HepG2 (cell line): ENCODE results near the gene MAN2B2. TPM values are rescaled to one million over a fixed set of nuclear protein-coding genes. Genes with fewer than 3 reads are reported as not detected.
"Not testable (repeated sequence)": the region's sequence is repeated elsewhere in the genome, so short reads cannot be mapped to it uniquely, and the experiment has no call there.

ENCODE experiments used
- ATAC-seq: fragments of 200-7000 bp; cut with Tn5 transposase; 3 replicates; pipeline ENCODE4 v1.9.1; 2020; ENCODE audit warnings: mild to moderate bottlenecking, moderate library complexity
- BruUV-seq: library from RNA; stranded (reverse); fragments of 400-500 nt; replicated peaks from 2 replicates; lab custom pipeline; 2021; lab: Mats Ljungman, UMichigan
- CTCF ChIA-PET: fragments of 300-600 bp; formaldehyde crosslinking; extraction: SDS; loops from one replicate; lab custom pipeline; 2021; ENCODE audit warnings: low total read pairs, inconsistent platforms, low intra/inter-chr PET ratio; lab: Yijun Ruan, JAX
- POLR2A ChIA-PET: fragments of 350-600 bp; sonication (Branson Sonifier 250); formaldehyde crosslinking; loops from one replicate; lab custom pipeline; 2020; ENCODE audit warnings: antibody characterized with exemption, inconsistent platforms; lab: Yijun Ruan, JAX
- DNase-seq: peaks from one replicate; pipeline ENCODE4 v3.0.0-alpha.2; 2015; ENCODE audit warnings: low spot score
- FAIRE-seq: peaks from 3 replicates; lab custom pipeline; 2011; peaks lifted over from hg19 to GRCh38; lab: Jason Lieb, UNC
- H2AFZ ChIP-seq: one replicate; pipeline ENCODE4 v1.6.1; 2011; ENCODE audit warnings: low read length, inconsistent platforms
- H3K27ac ChIP-seq: fragments of 300-600 bp; 3 replicates; pipeline ENCODE4 v1.8.0; 2011; ENCODE audit warnings: mixed run types, mild to moderate bottlenecking, mixed read lengths, low read length, inconsistent platforms; ENCODE audit not compliant: insufficient read depth; ENCODE audit errors: extremely low read length
- H3K27me3 ChIP-seq, 2 experiments: fragments of 200-600 bp in 1 of 2; 2 replicates in 1 of 2; 3 replicates in 1 of 2; pipeline versions ENCODE4 v1.6.0 to v1.8.0; 2011; ENCODE audit warnings: low read length in 2 of 2, mild to moderate bottlenecking in 2 of 2, moderate library complexity in 2 of 2, inconsistent platforms in 1 of 2; ENCODE audit not compliant: insufficient read depth in 2 of 2, control insufficient read depth in 1 of 2
- H3K36me3 ChIP-seq, 2 experiments: fragments of 200-600 bp in 1 of 2; replicated peaks in 1 of 2; 2 replicates in 1 of 2; 3 replicates in 1 of 2; pipeline versions ENCODE4 v1.5.1 to v1.8.0; 2011; ENCODE audit warnings: low read length in 2 of 2, inconsistent platforms in 1 of 2; ENCODE audit not compliant: insufficient read depth in 2 of 2, control insufficient read depth in 1 of 2
- H3K4me1 ChIP-seq: 2 replicates; pipeline ENCODE4 v1.5.1; 2012; ENCODE audit warnings: low read length, inconsistent platforms; ENCODE audit not compliant: insufficient read depth
- H3K4me2 ChIP-seq: 2 replicates; pipeline ENCODE4 v1.6.0; 2011; ENCODE audit warnings: low read depth, low read length, inconsistent platforms
- H3K4me3 ChIP-seq, 3 experiments: fragments of 200-600 bp in 1 of 3; sonication (generic), shearing (Covaris generic) in 1 of 3; replicated peaks in 1 of 3; 2 replicates each; pipeline ENCODE4 v1.5.1; 2011 to 2016; ENCODE audit warnings: low read length in 3 of 3, inconsistent platforms in 2 of 3, low read depth in 2 of 3, mild to moderate bottlenecking in 2 of 3, control low read depth in 1 of 3, mixed read lengths in 1 of 3; ENCODE audit not compliant: insufficient read depth in 1 of 3
- H3K79me2 ChIP-seq: one replicate; pipeline ENCODE4 v1.6.1; 2011; ENCODE audit warnings: low read length, inconsistent platforms; ENCODE audit not compliant: insufficient read depth
- H3K9ac ChIP-seq: 2 replicates; pipeline ENCODE4 v1.6.0; 2011; ENCODE audit warnings: mild to moderate bottlenecking, low read depth, low read length, inconsistent platforms; ENCODE audit not compliant: insufficient read depth
- H3K9me3 ChIP-seq: 2 replicates; pipeline ENCODE4 v1.5.1; 2012; ENCODE audit warnings: mild to moderate bottlenecking, low read length
- H4K20me1 ChIP-seq: 2 replicates; pipeline ENCODE4 v1.6.0; 2011; ENCODE audit warnings: inconsistent platforms, mild to moderate bottlenecking, low read length, moderate library complexity; ENCODE audit not compliant: insufficient read depth
- CBFB ChIP-seq: sonication (generic); formaldehyde crosslinking; IDR thresholded peaks from 2 replicates; pipeline ENCODE4 v1.4.0; 2020; ENCODE audit warnings: missing genetic modification reagents
- FOSL2 ChIP-seq: sonication (generic); formaldehyde crosslinking; IDR thresholded peaks from 2 replicates; pipeline ENCODE4 v1.4.0; 2020; ENCODE audit warnings: missing genetic modification reagents
- MAX ChIP-seq: IDR thresholded peaks from 2 replicates; pipeline ENCODE4 v1.6.1; 2012; ENCODE audit warnings: inconsistent platforms
- MLX ChIP-seq: IDR thresholded peaks from 2 replicates; pipeline ENCODE4 v1.6.1; 2016
- MTA1 ChIP-seq: sonication (generic); formaldehyde crosslinking; IDR thresholded peaks from 2 replicates; pipeline ENCODE4 v1.4.0; 2020; ENCODE audit warnings: missing genetic modification reagents, mild to moderate bottlenecking, borderline replicate concordance
- PHF8 ChIP-seq: sonication (generic); formaldehyde crosslinking; IDR thresholded peaks from 2 replicates; pipeline ENCODE4 v1.5.0; 2020; ENCODE audit warnings: missing genetic modification reagents
- PRMT3 ChIP-seq: sonication (generic); formaldehyde crosslinking; IDR thresholded peaks from 2 replicates; pipeline ENCODE4 v1.8.1; 2022; ENCODE audit warnings: low read depth, mild to moderate bottlenecking, moderate library complexity, missing genetic modification reagents, borderline replicate concordance
- SIX1 ChIP-seq: sonication (generic); formaldehyde crosslinking; IDR thresholded peaks from 2 replicates; pipeline ENCODE4 v1.4.0; 2020; ENCODE audit warnings: missing genetic modification reagents, borderline replicate concordance
- SMARCE1 ChIP-seq: fragments of 450-650 bp; IDR thresholded peaks from 2 replicates; pipeline ENCODE4 v1.6.1; 2017; ENCODE audit warnings: borderline replicate concordance
- ZC3H13 ChIP-seq: sonication (generic); formaldehyde crosslinking; IDR thresholded peaks from 2 replicates; pipeline ENCODE4 v1.8.1; 2023; ENCODE audit warnings: mild to moderate bottlenecking, missing genetic modification reagents, moderate library complexity
- ZFP62 ChIP-seq: sonication (generic); formaldehyde crosslinking; IDR thresholded peaks from 2 replicates; pipeline ENCODE4 v1.4.0; 2020; ENCODE audit warnings: missing genetic modification reagents
- ZNF33B ChIP-seq: sonication (generic); formaldehyde crosslinking; IDR thresholded peaks from 2 replicates; pipeline ENCODE4 v1.5.1; 2020; ENCODE audit warnings: mild to moderate bottlenecking, missing genetic modification reagents
- ZNF567 ChIP-seq: sonication (generic); formaldehyde crosslinking; IDR thresholded peaks from 2 replicates; pipeline ENCODE4 v1.8.1; 2023; ENCODE audit warnings: mild to moderate bottlenecking, missing genetic modification reagents, borderline replicate concordance
- ZNF678 ChIP-seq: sonication (generic); formaldehyde crosslinking; IDR thresholded peaks from 2 replicates; pipeline ENCODE4 v1.4.0; 2020; ENCODE audit warnings: mild to moderate bottlenecking, missing genetic modification reagents
- ZNF788 ChIP-seq: sonication (generic); formaldehyde crosslinking; IDR thresholded peaks from 2 replicates; pipeline ENCODE4 v1.5.0; 2020; ENCODE audit warnings: mild to moderate bottlenecking, missing genetic modification reagents, borderline replicate concordance
- WGBS: methylation state at CpG from one replicate; pipeline ENCODE4 v1.1.6; 2017; ENCODE audit warnings: low lambda C conversion rate; 5-methylcytosine and 5-hydroxymethylcytosine counted together
- in situ Hi-C: cut with HindIII; loops from 2 replicates; pipeline ENCODE4 v1.10.0; 2017; ENCODE audit warnings: low pct_unique_long_range_greater_than_20kb; ENCODE audit not compliant: extremely low pct_ligation_motif_present
- intact Hi-C: fragments of 100-400 bp; cut with micrococcal nuclease; formaldehyde crosslinking; loops from one replicate; pipeline ENCODE4 v1.10.0; 2022; ENCODE audit not compliant: unreplicated experiment
- polyA plus RNA-seq, 8 experiments: library from polyadenylated mRNA; depleted of rRNA in 3 of 8; stranded (reverse) in 7 of 8; unstranded in 1 of 8; fragments of >200 nt; fragmentation: Illumina TruSeq in 4 of 8; extraction: Trizol in 4 of 8; gene quantifications; 2 replicates each; pipeline versions ENCODE4 v1.2.1 to v1.2.3, GENCODE V29; 2011 to 2016; ENCODE audit warnings: low read depth in 4 of 8, missing spikeins in 1 of 8, mixed read lengths in 1 of 8; ENCODE audit not compliant: insufficient read depth in 1 of 8
- total RNA-seq, 5 experiments: library from RNA; depleted of rRNA; stranded (reverse); fragments of >200 nt; fragmentation: Illumina TruSeq; extraction: Trizol; gene quantifications; 2 replicates each; pipeline ENCODE4 v1.2.3, GENCODE V29; 2016; ENCODE audit warnings: low read depth in 1 of 5

The MAN2B2 gene
- total and polyA plus RNA-seq, 2 of the 13 experiments (the other 11 are each of a cell fraction or from before 2014, with no cell fraction given): 4.8 to 5.4 TPM

GRCh38 chr4:6647582-6648230 lies 72.7 kb downstream of the MAN2B2 start (continued):
- no peak for TF ChIP-seq ZNF33B (CRISPR knock-in tag)
- no peak for TF ChIP-seq CBFB (CRISPR knock-in tag)
- no peak for TF ChIP-seq SMARCE1
- 0 out of 2 replicates have a peak, but pooled peaks have one; percentile 45 for TF ChIP-seq MAX
- TF ChIP-seq ZFP62 (CRISPR knock-in tag): no peak
- no peak for TF ChIP-seq ZNF788 (CRISPR knock-in tag)
- peak; percentile 72 for TF ChIP-seq FOSL2 (CRISPR knock-in tag)
- TF ChIP-seq, all 625 proteins: peak for 50

- POLR2A ChIA-PET: no interaction called here
- no peaks in the 10 kb centered on the region for H4K20me1 ChIP-seq
- intact Hi-C loops: no loop called here
- TF ChIP-seq PRMT3 (CRISPR knock-in tag): no peak
- TF ChIP-seq ZNF678 (CRISPR knock-in tag): no peak
- TF ChIP-seq MLX (CRISPR knock-in tag): no peak
- TF ChIP-seq PHF8 (CRISPR knock-in tag): no peak
- no peak for TF ChIP-seq ZNF567 (CRISPR knock-in tag)
- TF ChIP-seq SIX1: no peak
- TF ChIP-seq ZC3H13 (CRISPR knock-in tag): no peak
- no peak for TF ChIP-seq MTA1 (CRISPR knock-in tag)
- no peak overlapping the region for H3K9ac ChIP-seq
- FAIRE-seq: no peak
- WGBS: 66% methylated on average over 8 of the region's 8 CpGs
- no peak overlapping the region for H3K27ac ChIP-seq
- H3K4me2 ChIP-seq: no peak overlapping the region
- peaks cover 11% of the 10 kb centered on the region for H3K4me1 ChIP-seq
- H3K9me3 ChIP-seq: no peaks in the 10 kb centered on the region
- CTCF ChIA-PET: no interaction called here
- no TSS peak for BruUV-seq
- ATAC-seq: no peak
- no peaks in the 10 kb centered on the region for H3K79me2 ChIP-seq
- no peak overlapping the region for H2AFZ ChIP-seq
- H3K27me3 ChIP-seq: no peaks in the 10 kb centered on the region
- in situ Hi-C loops: no loop called here
- no peak for DNase-seq
- H3K4me3 ChIP-seq: no peak overlapping the region
- H3K36me3 ChIP-seq: no peaks in the 10 kb centered on the region
Measured at GRCh38 chr4:6649216-6649615, 74.2 kb downstream of the MAN2B2 start.

- FAIRE-seq, CTCF ChIA-PET, H3K4me2 ChIP-seq, H2AFZ ChIP-seq, H4K20me1 ChIP-seq, H3K9me3 ChIP-seq, POLR2A ChIA-PET, ATAC-seq, H3K27ac ChIP-seq, intact Hi-C loops, BruUV-seq, H3K4me3 ChIP-seq, H3K36me3 ChIP-seq, H3K9ac ChIP-seq, H3K27me3 ChIP-seq, H3K79me2 ChIP-seq, H3K4me1 ChIP-seq, in situ Hi-C loops, DNase-seq: not testable (repeated sequence)
- 67% methylated on average over 3 of the region's 3 CpGs for WGBS
Measured at GRCh38 chr4:6654211-6654610, 79.2 kb downstream of the MAN2B2 start.
